Choroid plexus epithelial cell (primary cell): ENCODE results near the gene PHF1.

Source experiments
- DNase-seq: peaks from one replicate; pipeline ENCODE4 v3.0.0-alpha.2; 2010; ENCODE audit warnings: low read depth
- H3K4me3 ChIP-seq: 2 replicates; pipeline ENCODE4 v1.5.1; 2011; ENCODE audit warnings: low read depth, mild to moderate bottlenecking, control low read depth, low read length, moderate library complexity
- TF ChIP-seq, protein P1 (sequence below): conservative IDR thresholded peaks from 2 replicates; pipeline ENCODE4 v1.5.1; 2011; ENCODE audit warnings: low read depth, mild to moderate bottlenecking, control low read depth, inconsistent platforms, low read length, moderate library complexity

PHF1 gene

DNA sequence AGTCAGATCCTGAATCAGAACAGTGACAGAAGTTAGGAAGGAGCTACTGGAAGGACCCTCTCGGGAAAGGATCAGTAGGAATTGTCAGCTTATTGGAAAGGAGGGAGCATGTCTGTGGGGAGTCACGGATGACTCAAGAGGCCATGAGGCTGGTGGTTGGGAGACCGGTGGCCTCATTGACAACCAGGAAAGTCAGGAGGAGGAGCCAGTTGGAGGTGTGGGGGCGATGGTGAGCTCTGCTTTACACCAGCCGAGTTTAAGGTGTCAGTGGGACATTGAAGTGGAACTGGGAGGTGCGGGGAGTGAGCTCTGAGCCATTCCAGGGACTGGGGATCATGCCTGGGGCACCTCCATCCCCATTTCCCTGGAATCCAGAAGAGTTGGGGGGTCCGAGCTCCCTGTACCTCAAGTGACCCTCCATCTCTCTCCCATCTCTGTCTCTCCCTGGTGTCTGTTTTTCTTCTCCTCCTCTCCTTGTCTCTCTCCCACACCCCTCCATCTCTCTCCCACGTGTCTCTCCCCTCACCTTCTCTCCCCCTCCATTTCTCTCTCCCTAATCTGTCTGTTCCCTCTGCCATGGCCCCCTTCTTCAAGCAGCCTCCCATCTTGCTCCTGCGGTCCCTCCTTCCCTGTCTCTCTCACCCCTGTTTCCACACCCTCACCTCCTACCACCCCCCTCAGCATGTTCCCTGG, 29.3 kb downstream of the PHF1 start:
- no peak for DNase-seq
- H3K4me3 ChIP-seq: no peak overlapping the region
- TF ChIP-seq, protein P1, sequence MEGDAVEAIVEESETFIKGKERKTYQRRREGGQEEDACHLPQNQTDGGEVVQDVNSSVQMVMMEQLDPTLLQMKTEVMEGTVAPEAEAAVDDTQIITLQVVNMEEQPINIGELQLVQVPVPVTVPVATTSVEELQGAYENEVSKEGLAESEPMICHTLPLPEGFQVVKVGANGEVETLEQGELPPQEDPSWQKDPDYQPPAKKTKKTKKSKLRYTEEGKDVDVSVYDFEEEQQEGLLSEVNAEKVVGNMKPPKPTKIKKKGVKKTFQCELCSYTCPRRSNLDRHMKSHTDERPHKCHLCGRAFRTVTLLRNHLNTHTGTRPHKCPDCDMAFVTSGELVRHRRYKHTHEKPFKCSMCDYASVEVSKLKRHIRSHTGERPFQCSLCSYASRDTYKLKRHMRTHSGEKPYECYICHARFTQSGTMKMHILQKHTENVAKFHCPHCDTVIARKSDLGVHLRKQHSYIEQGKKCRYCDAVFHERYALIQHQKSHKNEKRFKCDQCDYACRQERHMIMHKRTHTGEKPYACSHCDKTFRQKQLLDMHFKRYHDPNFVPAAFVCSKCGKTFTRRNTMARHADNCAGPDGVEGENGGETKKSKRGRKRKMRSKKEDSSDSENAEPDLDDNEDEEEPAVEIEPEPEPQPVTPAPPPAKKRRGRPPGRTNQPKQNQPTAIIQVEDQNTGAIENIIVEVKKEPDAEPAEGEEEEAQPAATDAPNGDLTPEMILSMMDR: no peak

DNA sequence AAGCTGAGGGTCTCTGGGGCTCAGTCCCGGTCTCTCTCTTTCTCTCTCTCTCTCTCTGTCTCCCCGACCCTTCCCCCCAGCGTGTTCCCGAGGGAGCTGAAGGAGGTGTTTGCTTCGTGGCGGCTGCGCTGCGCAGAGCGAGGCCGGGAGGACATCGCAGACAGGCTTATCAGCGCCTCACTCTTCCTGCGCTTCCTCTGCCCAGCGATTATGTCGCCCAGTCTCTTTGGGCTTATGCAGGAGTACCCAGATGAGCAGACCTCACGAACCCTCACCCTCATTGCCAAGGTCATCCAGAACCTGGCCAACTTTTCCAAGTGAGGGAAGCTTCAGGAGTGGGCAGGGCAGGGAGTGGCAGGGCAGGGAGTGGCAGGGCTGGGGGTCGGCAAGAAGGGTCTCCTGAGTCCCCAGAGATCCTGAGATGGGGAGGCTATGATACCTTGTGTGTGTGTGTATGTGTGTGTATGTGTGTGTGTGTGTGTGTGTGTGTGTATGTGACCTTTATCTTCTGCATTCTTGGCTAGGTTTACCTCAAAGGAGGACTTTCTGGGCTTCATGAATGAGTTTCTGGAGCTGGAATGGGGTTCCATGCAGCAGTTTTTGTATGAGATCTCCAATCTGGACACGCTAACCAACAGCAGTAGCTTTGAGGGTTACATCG, 30.0 kb downstream of the PHF1 start:
- no peak overlapping the region for H3K4me3 ChIP-seq
- TF ChIP-seq, protein P1: no peak
- no peak for DNase-seq

DNA sequence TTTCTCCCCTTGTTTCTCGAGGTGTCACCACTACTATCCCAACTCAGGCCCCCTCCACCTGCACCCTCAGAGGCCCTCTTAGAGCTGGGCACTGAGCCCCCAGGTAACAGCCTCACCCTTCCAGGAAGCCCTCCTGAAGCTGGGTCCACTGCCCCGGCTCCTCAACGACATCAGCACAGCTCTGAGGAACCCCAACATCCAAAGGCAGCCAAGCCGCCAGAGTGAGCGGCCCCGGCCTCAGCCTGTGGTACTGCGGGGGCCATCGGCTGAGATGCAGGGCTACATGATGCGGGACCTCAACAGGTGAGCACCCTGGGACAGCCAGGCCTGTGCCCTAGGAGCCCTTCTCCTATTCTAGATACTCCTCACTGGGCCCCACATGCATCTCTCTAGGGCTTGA, 30.6 kb downstream of the PHF1 start:
- DNase-seq: no peak
- no peak overlapping the region for H3K4me3 ChIP-seq
- TF ChIP-seq, protein P1: no peak

DNA sequence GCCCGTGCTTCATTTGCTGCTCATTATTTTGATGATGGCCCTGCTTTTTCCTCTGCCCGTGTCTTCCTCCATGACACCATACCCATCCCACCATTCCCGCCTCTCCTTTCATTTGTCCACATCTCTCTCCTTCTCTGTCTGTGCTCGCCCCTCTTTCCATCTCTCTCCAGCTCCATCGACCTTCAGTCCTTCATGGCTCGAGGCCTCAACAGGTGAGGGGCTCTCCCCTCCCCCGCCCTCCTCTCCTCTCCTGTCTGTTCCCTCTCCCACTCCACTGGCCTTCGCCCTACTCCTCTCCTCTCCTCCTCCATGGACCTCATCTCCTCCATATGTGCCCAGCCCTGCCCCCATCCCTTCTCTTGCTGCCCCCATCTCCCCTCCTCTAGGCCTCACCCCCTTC, 31.5 kb downstream of the PHF1 start:
- no peak for DNase-seq
- TF ChIP-seq, protein P1: no peak
- no peak overlapping the region for H3K4me3 ChIP-seq

DNA sequence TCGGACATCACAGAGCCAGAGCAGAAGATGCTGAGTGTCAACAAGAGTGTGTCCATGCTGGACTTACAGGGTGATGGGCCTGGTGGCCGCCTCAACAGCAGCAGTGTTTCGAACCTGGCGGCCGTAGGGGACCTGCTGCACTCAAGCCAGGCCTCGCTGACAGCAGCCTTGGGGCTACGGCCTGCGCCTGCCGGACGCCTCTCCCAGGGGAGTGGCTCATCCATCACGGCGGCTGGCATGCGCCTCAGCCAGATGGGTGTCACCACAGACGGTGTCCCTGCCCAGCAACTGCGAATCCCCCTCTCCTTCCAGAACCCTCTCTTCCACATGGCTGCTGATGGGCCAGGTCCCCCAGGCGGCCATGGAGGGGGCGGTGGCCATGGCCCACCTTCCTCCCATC, 32.2 kb downstream of the PHF1 start:
- TF ChIP-seq, protein P1: no peak

DNA sequence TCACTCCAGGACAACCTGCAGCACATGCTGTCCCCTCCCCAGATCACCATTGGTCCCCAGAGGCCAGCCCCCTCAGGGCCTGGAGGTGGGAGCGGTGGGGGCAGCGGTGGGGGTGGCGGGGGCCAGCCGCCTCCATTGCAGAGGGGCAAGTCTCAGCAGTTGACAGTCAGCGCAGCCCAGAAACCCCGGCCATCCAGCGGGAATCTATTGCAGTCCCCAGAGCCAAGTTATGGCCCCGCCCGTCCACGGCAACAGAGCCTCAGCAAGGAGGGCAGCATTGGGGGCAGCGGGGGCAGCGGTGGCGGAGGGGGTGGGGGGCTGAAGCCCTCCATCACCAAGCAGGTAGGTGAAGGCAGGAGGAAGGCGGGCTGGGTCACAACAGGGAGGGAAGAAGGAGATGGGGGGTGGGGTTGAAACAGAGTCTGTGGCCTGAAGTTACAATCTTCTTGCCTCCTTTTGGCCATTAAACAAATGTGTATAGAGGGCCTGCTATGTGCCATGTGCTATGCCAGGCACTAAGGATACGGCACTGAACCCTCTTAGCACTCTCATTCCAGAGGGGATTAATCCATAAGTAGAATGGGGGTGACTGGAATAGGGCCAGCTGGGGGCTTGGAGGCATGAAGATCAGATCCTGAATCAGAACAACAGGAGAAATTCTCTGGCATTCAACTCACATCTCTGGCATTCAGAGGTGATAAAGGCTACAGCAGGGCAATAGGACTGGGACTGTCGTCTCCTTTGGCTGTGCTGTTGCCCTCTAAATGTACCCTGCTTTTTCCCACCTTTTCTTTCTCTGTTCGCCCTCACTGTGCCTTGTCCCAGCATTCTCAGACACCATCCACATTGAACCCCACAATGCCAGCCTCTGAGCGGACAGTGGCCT, 33.0 kb downstream of the PHF1 start:
- TF ChIP-seq, protein P1: no peak
- no peak for DNase-seq

More for the DNA sequence above, 32.2 kb downstream of the PHF1 start:
- H3K4me3 ChIP-seq: no peak overlapping the region
- no peak for DNase-seq

More for the DNA sequence above, 33.0 kb downstream of the PHF1 start:
- no peak overlapping the region for H3K4me3 ChIP-seq
